Fibroblast of mammary gland (primary cell): ENCODE results near the gene CTLA4.

Source experiments
- DNase-seq: peaks from one replicate; pipeline ENCODE4 v3.0.0-alpha.2; 2010; ENCODE audit warnings: low read depth
- H3K4me3 ChIP-seq: 2 replicates; pipeline ENCODE4 v1.5.1; 2011; ENCODE audit warnings: low read depth, mild to moderate bottlenecking, low read length, moderate library complexity; ENCODE audit not compliant: control insufficient read depth
- CTCF ChIP-seq: conservative IDR thresholded peaks from 2 replicates; pipeline ENCODE4 v1.5.1; 2011; ENCODE audit warnings: low read depth, low read length, inconsistent platforms; ENCODE audit not compliant: control insufficient read depth, insufficient read depth

CTLA4 gene

GRCh38 chr2:203905656-203906055 lies 38.1 kb downstream of the CTLA4 start:
- H3K4me3 ChIP-seq, result no peak overlapping the region
- peak; percentile 14 for DNase-seq
- no peak for TF ChIP-seq CTCF

- no peak for TF ChIP-seq CTCF
- no peak for DNase-seq
- no peak overlapping the region for H3K4me3 ChIP-seq
Observed at GRCh38 chr2:203908066-203908796, 40.7 kb downstream of the CTLA4 start.

- no peak overlapping the region for H3K4me3 ChIP-seq
- DNase-seq, result no peak
- TF ChIP-seq CTCF, result no peak
Observed at GRCh38 chr2:203908797-203909185, 41.2 kb downstream of the CTLA4 start.

GRCh38 chr2:203909261-203909967 lies 41.8 kb downstream of the CTLA4 start:
- peak; percentile 77 for DNase-seq
- H3K4me3 ChIP-seq, result peak overlapping the region; percentile 23
- peak; percentile 84 for TF ChIP-seq CTCF

- H3K4me3 ChIP-seq, result peak overlapping the region; percentile 23
- DNase-seq, result peak; percentile 16
- no peak for TF ChIP-seq CTCF
Observed at GRCh38 chr2:203909974-203910373, 42.4 kb downstream of the CTLA4 start.

GRCh38 chr2:203913947-203914346 lies 46.4 kb downstream of the CTLA4 start:
- DNase-seq, result no peak
- H3K4me3 ChIP-seq, result no peak overlapping the region
- TF ChIP-seq CTCF, result no peak
